NK-92 treated with Interleukin-12 subunit alpha and Interleukin-12 subunit beta, amount 100 ng/mL, for 24 hours (cell line): Measurements from ENCODE around the gene LUZP2.

ENCODE experiments used
- DNase-seq: peaks from one replicate; lab custom pipeline; 2025; lab: John Stamatoyannopoulos, UW

The LUZP2 gene

DNA sequence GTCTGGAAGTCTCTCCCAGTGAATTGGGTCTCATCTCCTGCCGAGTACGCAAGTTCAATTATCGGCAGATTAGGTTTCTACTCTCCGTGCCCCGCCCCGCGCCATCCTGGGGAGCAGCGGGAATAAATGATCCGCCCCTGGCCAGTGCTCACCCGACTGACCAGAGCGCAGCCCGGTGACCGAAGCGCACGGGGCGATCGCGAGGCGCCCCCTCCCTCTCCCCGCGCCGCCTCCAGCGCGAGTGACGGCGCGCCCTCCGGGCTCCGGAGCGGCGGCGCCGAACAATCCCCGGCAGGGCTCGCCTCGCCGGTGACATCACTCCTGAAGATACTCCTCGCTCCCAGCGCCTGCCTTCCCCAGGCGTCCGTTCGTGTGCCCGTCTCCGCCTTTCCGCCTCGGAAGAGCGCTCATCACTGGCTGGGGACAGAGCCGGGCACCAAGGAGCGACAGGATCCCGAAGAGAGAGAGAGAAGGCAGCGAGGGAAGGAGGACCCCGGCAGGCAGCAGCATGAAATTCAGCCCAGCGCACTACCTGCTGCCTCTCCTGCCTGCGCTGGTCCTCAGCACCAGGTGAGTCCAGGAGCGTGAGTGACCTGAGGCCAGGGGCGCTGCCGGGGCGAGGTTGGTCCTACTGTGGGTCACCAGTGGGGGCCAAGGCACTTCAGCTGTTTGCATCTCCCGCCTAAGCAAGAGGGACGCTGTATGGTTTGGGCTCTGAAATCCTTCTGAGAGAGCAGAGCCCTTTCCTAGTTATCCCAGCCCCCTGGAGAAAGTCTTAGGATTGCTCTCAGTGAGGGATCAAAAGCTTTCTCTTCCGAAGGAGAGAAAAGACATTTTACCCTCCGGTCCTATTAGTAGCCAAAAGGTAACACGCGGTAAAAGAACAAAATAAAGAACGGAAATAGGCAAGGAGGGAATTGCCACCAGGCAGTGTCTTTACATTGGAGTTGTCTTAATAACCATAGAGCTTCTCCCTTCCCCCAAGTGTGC lies at the start of gene LUZP2:
LUZP2 (plus strand) TSS at position 318 of the 990 bp plus-strand sequence.
- no peak for DNase-seq

DNA sequence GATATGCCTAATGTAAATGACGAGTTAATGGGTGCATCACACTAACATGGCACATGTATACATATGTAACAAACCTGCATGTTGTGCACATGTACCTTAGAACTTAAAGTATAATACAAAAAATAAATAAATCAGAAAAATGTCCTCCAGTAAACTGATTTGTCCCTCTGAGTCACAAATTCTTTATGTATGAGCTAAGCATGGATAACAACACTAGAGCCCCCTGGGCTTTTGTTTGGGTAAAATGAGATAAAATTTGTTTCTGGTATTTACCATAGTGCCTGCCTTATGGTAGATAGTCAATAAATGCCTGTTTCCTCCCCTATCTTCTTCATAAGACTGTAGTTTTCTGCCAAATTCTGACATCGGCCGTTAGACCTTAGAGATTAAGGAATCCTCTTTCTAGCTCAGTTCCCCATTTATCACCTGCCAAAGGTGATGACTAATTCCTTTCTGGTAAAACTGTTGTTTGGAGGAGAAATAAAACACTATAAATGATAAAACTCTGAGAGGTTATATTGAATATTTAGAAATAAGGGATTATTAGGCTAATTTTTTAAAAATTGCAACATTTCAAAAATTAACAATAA lies 43.6 kb upstream of the LUZP2 start:
- DNase-seq: no peak

DNA sequence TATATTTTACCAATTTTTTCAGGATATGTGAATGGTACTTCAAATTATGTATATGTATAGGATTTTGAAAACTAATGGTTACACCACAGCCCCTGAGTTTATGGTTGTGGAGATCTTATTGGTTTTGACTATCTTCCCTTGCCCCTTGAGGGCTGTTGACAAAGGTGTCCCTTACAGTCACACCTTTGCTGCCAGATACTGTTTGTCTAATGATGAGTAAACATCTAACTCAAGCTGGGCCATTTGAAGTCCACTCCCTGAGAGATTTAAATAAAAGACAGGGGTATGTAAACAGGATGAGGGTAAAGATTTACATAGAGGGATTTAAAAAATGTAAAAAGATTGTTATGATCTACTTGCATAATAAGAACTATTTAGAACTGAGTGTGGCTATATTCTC lies 38.9 kb upstream of the LUZP2 start:
- no peak for DNase-seq

- DNase-seq: no peak
These were observed 26.4 kb upstream of the LUZP2 start for GRCh38 chr11:24470431-24470830.

DNA sequence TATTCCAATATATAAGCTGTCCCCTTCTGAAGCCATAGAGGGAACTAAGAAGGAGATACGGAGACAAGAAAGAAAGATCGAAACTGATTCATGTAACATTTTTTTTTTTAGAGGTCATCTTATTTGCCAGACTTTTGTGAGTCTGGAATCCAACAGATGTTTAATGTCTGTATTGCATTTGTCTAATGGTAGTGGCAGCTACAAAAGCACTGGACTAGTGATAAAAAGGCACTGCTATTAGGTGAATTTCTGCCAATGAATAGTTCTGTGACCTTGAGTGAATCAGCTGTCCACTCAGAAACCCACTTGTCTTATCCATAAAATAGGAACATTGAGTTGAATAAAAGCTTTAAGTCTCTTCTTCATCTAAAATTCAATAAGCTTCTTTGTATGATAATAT lies 25.8 kb upstream of the LUZP2 start:
- DNase-seq: no peak

GRCh38 chr11:24478718-24479117 lies 18.1 kb upstream of the LUZP2 start:
- DNase-seq: no peak

- no peak for DNase-seq
These were observed 7.4 kb upstream of the LUZP2 start for GRCh38 chr11:24489477-24489876.

GRCh38 chr11:24496386-24496735 lies 492 bp upstream of the LUZP2 start:
- no peak for DNase-seq

- DNase-seq: no peak
These were observed 978 bp downstream of the LUZP2 start for GRCh38 chr11:24497831-24498230.

DNA sequence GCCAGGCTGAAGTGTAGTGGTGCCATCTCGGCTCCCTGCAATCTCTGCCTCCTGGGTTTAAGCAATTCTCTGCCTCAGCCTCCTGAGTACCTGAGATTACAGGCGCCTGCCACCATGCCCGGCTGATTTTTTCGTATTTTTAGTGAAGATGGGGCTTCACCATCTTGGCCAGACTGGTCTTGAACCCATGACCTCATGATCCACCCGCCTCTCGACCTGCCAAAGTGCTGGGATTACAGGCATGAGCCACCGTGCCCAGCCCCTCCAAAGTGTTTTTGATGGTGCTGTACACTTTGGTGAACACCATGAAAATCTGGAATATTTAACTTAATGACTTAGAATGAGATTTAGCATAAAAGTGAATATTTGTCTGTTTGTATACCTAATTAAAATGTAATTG lies 5.6 kb downstream of the LUZP2 start:
- no peak for DNase-seq

GRCh38 chr11:24509114-24509513 lies 12.3 kb downstream of the LUZP2 start:
- no peak for DNase-seq

- DNase-seq: no peak
These were observed 14.7 kb downstream of the LUZP2 start for GRCh38 chr11:24511511-24511910.

DNA sequence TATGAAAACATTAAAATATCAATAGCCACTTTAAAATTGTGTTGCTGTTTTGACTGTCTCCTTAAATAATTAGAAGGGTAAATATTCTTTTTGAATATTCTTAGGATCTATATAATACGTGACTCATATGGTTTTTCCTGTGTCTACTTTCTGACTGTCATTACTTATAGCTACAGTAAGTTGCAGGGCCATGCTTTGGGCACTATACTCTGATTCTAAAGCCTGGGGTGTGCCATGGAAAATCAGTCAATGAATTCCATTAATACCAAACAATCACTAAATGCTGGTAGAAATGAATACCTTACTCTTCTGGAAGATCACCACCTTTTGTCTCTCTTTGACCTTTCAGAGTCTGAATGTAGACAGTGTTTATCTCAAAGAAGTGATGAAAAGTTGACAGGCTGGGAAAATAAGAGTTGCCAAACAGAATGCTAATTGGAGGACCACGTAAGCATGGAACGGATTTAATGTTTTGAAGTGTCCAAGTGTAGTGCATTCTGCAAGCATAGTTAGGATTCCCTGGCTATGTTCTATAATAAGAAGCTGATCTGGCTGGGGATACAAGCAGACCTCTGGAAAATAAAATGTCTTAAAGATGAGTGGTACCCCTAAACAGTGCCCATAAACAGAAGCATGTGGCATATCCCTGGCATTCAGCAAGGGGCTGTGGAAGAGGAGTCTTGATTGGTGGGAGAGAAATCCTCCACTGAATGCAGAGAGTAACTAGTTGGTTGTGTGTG lies 16.8 kb downstream of the LUZP2 start:
- no peak for DNase-seq

- no peak for DNase-seq
These were observed 17.4 kb downstream of the LUZP2 start for GRCh38 chr11:24514219-24514594.

- DNase-seq: no peak
These were observed 18.8 kb downstream of the LUZP2 start for GRCh38 chr11:24515632-24516031.

GRCh38 chr11:24516638-24517037 lies 19.8 kb downstream of the LUZP2 start:
- DNase-seq: no peak

- DNase-seq: no peak
These were observed 24.7 kb downstream of the LUZP2 start for GRCh38 chr11:24521601-24522000.

DNA sequence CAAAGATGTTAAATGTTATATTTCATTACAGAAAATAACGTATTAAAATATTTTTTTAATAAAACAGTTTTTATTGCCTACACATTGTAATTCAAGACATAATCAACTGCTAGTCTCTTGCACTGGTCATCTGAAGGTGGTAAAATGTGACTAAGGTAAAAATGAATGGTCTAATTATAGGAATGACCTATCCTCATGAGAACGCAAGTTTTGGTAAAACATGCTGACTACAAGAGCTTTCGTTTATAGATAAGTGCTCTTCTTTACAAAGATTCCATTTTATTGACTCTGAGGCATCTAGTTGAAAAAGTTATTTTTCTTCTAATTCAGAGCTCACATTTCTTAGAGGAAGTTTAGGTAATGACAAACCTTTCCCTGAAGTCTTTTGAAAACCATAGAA lies 27.3 kb downstream of the LUZP2 start:
- DNase-seq: no peak

DNA sequence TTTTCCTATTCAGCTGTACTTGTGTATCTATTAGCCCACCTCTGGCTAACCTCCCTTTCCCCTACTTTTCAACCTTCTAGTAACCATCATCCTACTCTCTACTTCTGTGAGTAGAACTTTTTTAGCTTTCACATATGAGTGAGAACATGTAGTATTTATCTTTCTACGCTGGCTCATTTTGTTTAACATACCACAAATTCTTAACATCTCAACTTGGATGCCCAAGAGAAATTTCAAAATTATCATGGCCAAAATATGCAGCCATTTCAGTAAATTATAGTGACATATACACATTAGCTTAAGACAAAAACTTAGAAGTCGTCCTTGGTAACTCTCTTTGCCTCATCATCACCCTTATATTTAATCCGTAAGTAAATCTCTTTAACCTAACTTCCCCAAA lies 34.7 kb downstream of the LUZP2 start:
- DNase-seq: no peak

DNA sequence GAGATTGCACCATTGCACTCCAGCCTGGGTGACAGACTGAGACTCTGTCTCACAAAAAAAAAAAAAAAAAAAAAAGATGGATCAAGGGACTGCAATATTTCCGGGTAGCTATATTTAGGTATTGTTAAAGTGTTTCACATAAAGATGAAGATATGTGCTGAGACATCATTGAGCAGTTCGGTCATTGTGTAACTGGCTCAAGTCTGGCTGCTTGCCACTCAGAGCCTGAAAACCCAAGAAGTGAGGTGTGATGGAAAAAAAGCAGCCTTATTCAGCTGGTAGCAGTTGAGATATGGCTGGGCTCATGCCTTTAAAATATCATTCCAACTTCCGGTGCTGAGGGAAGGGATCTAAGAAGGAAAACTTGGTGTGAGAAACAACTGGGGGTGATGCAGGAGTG lies 46.9 kb downstream of the LUZP2 start:
- DNase-seq: no peak

DNA sequence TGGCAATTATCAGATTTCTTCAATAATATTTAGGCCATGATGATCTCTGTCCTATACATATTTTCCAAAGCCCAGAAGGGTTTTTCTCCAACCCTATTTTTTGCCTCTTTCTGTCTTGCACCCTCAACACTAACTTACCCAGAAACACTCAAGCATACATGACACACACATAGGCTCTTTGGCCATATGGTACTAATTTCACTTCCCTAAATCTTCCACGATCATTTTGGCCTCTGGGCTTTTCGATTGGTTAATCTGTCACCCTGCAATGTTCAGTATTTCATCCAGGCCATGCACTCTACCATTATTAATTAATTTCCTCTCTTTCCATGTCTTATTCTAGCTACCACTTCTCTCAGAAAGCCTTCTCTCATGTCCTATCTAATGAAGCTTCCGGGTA lies 59.8 kb downstream of the LUZP2 start:
- DNase-seq: no peak

DNA sequence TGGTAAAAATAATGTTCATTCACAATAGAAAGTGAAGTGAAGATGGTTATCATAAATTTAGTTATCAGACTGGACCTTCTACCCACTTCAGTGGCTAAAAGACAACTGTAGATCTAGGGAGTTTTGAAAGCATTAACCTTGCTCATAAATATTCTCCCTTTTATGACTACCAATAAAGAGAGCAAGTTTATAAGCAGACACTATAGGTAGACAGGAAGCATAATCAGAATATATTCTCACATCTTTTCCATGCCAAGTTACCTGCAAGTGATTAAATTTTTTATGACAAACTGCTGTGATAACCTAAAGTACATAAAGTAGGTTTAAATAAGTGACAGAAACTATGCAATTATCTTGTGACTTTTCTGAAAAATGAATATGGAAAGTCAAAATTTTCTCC lies 62.5 kb downstream of the LUZP2 start:
- no peak for DNase-seq

- no peak for DNase-seq
These were observed 63.5 kb downstream of the LUZP2 start for GRCh38 chr11:24560324-24560723.
